Activated CD8-positive, alpha-beta memory T cell treated with anti-CD3 and anti-CD28 coated beads for 24 hours (primary cell): ENCODE results near the gene TMEM247.

Source experiments
- DNase-seq: peaks from one replicate; pipeline ENCODE4 v3.0.0-alpha.2; 2020

The TMEM247 gene

DNA sequence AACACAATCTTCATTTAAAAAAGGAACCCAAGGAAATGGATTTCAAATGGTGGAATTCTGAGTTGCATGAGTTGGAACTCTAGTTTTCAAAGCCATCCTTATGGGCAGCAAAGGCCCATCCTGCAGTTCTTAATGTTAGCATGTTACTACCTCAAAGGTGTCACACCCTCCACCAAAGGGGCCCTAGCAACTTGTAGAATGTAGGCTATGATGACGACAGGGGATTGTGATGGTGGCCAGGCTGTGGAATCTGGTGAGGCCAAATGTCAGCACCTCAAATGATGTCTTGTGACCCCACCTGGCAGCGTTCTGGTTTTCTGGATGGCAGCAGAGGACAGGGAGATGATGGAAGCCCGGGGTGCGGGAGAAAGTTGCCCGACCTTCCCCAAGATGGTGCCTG is at the start of gene TMEM247:
TMEM247 (plus strand) TSS at position 301 of the 400 bp plus-strand sequence.
- DNase-seq: no peak

DNA sequence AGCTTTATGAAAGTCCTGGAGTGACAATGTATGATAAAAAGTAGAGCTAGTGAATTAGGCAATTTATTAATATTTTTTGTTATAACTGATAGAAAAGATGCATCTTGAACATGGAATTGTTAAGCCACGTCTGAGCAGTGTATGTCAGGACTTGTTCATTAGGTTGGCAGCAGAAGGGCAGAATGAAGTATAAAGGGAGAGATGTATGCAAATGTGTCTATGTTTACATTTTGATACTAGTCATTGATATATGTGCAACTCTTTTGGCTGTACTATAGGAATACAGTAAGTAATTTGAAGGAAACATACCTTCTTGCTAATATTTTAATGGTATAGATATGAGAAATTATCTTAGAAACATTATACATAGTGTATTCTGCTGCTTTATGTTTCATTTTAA is 49.0 kb upstream of the TMEM247 start:
- DNase-seq: no peak

DNA sequence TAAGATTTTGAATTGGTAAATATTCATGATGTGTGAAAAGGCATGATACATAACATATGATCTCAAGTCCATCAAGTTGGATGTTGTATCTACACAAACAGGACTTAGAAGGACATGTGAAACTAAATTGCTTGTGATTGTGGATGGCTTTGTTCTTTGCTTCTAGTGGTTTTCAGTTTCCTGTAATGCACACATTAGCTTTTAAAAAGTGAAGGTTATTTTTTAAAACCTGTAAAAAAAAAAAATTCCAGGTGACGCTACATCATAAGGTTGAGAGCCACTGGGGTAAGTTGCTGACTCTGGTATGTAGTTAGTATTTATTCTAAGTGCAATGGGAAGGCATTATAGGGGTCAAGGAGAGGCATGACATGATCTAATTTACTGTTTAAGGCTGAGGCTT is 48.4 kb upstream of the TMEM247 start:
- DNase-seq: no peak

DNA sequence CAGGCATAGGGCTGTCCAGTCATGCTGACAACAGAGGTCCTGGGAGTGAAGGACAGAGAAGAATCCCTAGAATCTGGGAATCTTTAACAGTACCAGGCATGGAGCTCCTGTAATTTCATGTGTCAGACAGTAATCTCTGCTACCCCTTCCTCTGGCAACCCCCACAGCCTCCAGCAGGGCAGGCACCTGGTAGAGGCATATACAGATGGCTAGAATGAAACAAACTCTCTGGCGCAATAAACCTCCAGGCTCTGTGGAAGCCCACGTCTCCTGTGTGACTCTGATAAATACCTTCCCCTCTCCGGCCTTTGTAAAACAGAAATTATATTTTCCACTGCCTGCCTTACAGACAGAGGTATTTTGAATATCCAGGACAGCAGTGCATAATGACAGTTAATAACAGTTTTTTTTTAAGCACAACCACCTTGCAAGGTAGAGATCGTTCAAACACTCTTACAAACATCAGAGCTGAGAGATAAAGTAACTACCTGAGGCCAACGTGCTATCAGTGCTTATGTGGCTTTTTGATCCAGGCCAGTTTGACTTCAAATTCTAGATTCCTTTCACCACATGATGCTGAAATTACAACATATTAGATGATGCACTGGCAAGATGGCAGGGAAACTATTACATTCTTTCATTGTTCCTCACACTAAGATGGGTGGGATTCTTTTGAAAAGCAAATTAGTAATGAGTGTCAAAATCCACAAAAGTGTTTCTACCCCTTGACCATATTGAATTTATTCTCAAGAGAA is 47.7 kb upstream of the TMEM247 start:
- DNase-seq: no peak

DNA sequence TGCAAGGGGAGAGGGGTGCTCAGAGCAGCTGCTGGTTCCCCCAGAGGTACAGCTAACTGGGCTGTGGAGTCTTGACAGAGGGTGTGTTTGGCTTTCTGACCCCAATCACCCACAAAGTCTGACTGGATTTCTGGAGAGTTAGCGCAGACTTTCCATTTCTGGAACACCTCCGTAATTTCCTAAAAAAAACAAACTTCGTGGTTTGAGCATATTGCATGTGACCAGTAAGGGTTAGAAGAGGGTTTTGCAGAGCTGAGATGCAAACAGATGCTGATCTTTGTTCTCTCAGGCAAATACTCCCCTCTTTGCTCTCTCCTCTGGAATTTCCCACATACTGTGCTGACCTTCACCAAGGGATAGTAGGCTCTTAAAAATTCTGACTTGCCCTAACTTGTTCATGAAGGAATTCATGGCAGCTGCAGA is 44.5 kb upstream of the TMEM247 start:
- no peak for DNase-seq

DNA sequence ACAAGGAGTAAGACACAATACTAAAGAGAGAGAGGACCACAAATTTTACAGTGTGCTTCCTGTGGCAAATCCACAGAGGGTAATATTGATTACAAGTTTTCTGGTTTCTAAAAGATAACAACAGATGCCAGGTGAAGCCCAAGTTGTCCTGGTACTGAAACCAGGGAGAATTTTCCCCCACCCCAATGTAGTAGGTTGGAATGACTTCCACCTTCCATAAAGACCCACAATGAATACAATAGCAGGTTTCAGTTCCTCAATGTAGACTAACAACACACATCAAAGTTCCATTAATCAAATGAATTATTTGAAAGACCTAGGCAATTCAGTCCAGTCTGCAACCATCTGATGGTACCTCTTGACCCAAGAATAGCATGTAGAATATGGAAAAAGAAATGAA is 44.0 kb upstream of the TMEM247 start:
- DNase-seq: no peak

DNA sequence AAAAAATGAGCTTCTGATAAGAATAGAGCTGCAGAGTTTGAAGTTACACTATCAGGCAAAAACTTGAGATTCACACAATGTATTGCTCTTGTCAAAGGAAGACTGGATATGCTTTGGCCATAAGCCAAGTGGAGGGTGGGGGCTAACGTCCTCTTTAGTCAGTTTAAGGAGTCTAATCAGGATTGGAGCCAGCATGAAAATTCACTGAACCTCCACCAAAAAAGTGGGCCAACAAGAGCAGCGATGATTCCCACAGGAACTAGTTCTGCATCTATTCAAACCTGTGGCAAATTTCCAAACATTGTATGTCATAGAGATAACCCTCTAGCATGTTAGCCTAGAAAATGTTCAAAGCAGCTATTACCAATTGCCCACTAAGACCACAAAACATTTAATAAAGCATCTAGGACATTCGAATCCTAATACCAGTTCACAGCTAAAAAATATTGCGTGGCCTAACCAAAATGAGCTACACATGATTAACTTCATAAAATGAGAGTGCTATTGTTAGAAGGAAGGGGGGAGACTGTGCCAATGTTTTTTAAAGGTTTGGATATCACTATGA is 43.5 kb upstream of the TMEM247 start:
- DNase-seq: no peak

DNA sequence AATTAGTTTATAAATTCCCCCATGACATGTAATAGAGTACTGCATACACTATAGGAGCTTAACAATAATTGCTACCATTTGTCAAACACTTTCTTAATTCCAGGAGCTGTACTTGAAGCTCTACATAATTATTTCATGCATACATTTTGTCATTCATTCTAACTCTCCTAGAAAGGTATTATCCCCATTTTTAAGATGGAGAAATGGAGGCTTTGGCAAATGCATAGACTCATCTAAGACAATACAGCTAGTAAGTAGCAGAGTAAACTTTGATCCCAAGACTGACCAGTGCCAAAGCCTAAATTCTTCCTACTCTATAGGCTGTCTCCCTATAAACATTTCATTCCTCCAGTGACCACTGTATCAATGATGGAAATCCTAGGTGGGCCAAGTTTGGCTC is 42.6 kb upstream of the TMEM247 start:
- DNase-seq: no peak

DNA sequence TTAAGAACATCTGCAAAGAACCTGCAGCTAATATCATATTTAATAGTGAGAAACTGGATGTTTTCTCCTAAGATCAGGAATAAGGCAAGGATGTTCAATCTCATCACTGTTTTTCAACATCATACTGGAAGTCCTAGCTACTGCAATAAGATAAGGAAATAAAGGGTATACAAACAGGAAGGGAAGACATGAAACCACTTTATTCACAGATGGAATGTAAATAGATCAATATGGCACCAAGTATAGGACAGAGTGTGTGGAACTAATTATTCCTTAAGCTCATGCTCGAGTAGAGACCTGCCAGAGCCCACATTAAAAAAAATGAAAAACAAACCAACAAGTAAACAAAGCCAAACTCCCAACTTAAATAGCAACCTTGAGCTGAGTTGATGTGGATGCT is 41.3 kb upstream of the TMEM247 start:
- DNase-seq: no peak

DNA sequence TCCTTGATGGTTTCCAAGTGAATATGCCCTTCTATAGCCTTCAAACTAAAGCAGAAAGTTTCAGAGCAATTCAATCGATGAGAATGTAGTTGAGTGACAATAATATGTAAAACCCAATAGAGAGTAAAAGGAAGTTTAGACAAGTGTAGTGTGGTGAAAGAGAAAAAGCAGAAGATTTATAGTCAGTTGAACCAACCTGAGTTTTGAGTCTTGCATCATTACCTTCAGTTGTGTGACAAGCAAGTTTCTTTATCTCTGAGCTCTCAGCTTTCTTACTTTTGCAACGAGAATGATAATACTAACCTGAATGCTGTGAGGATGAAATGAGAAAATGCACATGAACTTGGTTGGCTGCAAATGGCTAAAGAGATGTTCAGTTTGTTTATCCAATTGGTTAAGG is 40.6 kb upstream of the TMEM247 start:
- DNase-seq: no peak

DNA sequence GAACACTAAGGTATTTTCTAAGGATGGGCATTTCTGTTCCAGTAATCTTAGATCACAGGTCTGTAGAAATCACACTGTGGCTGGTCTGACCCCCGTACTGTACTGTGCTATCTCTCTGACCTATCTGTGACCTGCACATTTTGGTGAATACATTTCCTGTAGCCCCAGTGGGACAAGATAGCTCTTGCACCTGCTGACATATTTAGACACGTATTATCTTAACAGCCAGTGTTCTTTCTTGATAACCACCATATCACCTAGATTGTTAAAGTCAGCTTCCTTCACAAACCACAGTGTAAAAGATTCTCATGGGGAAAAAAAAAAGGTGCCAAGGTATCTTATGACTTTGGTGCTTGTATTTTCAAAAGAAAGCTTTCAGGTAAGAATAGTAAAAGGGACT is 39.8 kb upstream of the TMEM247 start:
- no peak for DNase-seq

DNA sequence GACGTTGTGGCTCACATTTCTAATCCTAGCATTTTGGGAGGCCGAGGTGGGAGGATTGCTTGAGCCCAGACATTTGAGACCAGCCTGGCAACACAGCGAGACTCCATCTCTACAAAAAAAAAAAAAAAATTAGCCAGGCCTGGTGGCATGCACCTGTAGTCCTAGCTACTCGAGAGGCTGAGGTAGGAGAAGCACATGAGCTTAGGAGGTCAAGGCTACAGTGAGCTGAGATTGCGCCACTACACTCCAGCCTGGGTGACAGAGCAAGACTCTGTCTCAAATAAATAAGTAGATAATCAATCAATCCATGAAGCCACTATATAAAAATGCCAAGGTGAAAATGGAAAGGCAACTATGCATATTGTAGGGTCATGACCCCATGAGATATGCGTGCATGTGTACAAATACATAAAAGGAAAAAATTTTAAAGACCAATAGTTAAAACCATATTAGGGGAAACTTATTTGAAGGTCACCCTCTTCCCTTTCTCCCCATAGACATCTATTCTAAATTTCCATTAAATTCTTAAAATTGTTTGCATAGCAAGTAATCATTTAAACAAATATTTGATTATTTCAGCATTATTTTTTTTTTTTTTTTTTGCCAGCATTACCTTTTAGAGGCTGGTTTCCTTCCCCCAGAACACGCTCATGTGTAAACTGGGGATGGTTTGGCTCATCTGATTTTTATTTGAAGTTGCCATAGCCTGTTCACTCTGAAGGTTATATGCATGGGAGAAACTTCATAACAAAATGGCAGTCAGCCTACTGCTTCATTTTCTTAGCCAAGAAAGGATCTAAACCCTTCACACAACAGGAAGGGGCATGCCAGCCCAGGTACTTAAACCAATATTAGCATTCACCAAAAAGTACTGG is 37.3 kb upstream of the TMEM247 start:
- DNase-seq: no peak

DNA sequence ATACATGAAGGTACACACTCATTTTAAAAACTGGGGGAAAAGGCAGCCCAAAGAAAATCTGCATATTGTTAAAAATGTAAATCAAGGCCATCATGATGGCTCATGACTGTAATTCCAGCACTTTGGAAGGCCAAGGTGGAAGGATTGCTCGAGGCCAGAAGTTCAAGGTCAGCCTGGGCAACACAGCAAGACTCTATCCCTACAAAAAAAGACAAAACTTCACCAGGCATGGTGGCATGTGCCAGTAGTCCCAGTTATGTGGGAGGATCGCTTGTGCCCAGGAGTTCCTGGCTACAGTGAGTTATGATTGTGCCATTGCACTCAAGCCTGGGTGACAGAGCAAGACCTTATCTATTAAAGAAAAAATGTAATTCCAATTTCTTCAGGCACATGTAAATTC is 34.6 kb upstream of the TMEM247 start:
- no peak for DNase-seq

DNA sequence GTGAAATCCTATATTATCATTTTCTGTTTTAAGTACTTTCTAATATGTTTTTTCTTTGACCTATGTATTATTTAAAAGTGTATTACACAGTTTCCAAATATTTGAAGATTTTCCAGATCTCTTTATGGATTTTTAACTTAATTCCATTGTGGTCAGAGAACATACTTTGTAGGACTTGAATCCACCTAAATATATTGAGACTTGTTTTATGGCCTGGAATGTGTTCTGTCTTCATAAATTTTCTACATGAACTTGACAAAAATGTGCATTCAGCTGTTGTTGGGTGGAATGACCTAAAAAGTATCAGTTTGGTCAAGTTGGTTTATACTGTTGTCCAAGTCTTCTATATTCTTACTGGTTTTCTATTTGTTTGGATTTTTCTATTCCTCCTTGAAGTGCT is 33.8 kb upstream of the TMEM247 start:
- DNase-seq: no peak

DNA sequence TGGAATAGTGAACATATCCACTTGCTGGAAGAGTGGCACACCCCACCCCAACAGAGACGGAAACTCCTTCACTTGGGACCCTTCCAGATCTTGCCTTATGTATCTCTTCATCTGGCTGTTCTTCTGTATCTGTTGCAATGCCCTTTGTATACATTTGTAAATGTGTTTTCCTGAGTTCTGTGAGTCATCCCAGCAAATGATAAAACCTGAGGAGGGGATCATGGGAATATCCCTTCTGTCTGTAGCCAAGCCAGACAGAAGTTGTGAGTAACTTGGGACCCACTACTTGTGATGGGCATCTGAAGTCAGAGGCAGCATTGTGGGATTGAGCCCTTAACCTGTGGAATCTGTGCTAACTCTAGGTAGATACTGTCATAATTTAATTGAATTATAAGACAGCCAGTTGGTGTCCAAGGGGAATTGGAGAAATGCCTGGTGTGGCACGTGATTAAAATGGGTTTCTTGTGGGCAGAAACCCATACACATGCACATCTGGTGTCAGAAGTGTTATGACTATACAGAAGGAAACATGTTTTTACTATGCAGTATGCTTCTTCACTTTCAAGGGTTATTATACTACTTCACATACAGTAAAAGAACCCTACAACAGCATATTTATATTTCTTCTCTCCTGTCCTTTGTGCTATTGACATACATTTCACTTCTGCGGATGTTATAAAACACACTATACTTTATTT is 32.3 kb upstream of the TMEM247 start:
- no peak for DNase-seq

DNA sequence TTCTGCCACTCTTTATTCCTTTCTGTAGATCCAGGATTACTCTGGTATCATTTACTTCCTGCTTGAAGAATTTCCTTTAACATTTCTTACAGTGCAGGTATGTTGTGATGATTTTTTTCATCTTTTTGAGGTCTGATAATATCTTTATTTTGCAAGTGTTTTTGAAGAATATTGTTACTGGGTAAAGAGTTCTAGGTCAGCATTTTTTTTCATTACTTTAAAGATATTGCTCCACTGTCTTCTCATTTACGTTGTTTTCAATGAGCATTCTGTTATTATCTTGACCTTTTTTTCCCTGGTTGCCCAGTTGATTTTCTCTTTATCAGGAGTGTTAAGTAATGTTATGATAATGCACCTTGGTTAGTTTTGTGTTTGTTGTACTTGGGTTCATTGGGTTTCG is 31.7 kb upstream of the TMEM247 start:
- DNase-seq: no peak

DNA sequence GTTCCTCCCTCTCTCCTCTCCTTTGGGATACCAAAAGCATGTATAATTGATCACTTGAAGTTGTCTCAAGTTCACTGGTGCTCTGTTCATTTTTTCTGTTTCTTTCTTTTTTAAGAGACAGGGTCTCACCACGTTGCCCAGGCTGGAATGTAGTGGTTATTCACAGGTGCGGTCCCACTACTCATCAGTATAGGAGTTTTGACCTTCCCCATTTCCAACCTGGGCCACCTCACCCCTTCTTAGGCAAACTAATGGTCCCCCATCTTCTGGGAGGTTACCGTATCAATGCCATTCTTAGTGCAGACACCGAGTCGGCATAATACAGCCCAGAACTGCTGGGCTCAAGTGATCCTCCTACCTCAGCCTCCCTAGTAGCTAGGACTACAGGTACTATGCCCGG is 31.3 kb upstream of the TMEM247 start:
- no peak for DNase-seq

DNA sequence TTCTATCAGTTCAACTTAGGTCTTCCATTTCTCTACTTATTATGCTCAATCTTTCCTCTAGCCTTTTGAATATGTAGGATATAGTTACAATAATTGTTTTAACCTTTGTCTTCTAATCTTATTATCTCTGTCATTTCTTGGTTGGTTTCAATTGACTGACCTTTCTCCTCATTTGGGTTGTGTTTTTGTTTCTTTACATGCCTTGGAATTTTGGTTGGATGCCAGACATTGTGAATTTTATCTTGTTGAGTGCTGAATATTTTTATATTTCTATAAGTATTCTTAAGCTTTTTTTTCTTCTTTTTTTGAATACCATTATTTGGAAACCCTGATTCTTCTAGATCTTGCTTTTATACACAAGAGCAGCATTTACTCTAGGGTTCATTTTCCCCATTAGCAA is 30.7 kb upstream of the TMEM247 start:
- DNase-seq: no peak

DNA sequence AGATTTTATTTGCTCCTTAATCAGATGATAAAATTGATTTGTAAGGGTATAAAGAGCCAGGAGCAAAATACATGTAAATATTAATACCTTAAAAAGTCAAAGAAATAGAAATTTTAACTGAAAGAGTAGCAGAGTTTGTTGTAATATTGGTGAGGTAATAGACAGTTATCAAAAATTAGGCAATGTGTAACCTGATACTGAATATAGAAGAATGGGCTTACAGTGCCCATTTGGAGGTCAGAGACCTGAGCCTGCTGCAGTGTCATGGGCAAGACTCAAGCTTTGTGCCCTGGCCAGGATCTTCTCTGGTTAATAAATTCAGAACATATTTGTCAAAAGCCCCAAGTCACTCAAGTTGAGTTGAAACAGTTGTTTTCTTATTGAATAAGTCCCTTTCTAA is 29.7 kb upstream of the TMEM247 start:
- no peak for DNase-seq

DNA sequence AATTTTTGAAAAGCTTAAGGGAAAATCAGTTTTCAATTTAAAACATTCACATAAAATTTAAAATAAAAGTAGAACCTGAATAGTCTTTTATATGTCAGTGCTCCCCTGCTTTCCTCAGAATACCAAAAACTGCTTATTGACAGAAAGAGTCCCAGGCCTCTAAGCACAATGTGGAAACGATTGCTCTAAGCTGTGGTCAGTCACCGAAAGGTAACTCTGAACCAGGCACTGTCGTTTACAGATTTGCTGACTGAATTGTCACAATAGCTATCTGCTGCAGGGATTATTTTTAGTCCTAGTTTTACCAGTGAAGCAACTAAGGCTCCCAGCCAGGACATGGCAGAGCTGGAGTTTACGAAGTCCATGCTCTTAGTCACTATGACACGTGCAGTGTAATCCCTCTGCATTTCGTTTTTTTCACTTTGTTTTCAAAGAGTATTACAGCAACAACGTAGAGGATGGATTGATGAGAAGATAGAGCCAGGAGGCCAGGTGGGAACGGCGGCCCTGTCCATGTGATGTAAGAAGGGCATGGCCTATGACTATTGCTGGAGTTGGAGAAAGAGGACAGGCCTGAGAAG is 28.1 kb upstream of the TMEM247 start:
- no peak for DNase-seq

DNA sequence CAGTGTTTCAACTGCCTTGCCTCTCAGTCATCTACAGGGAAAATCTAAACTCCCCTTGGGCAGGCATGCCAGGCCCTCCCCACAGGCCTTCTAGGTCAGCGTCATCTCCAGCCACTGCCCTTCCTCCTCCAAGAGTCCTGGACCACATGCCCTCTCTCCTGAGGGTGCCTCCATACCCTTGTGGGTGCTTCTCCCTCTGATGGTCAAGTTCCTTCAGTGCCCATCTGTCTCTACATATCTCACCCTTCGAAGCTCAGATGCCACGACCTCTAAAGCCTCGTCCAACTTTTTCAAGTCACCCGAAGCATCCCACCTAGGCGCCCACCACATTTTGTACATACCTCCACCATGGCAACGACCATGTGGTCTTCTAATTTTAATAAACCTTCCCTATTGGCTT is 22.6 kb upstream of the TMEM247 start:
- DNase-seq: no peak

DNA sequence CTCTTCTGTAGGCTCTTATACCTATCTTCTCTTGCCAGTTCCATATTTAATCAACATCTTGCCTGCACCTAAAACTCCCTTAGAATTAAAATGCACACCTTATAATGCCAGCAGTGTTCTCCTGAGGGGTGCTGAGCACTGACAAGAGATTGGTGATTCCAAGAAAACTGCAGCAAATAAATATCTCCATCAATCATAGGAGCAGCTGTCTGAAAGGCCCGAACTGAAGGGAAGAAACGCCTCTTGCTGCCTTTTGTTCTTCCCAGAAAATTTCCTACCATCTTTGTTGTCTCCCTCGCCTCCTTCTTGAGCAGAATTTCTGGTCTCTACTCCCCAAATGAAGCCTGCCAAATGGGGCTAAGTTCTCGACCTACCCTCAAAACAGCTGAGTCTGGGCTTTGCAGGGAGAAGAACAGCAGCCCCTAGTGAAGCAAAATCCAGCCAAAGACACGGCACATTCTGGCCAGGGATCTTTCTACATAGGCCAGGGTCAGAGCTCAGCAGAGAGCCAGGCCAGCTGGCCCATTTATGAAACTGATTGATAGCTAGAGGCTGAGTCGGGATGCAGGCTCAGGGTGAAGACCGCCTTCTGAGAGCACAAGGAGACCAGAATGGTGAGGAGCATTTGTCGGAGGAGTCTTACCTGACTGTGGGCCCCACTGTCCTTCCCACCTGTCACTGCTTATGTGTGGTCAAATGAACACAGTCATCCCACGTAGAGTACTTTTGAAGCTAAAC is 20.4 kb upstream of the TMEM247 start:
- DNase-seq: no peak
